CD4-positive, alpha-beta memory T cell (primary cell): ENCODE measurements around the gene PRKG1. TPM values are rescaled to one million over a fixed set of nuclear protein-coding genes. Genes with fewer than 3 reads are reported as not detected.

Experiments used
- CTCF ChIA-PET: fragments of 350-600 bp; sonication (Branson Sonifier 250); formaldehyde crosslinking; loops from one replicate; lab custom pipeline; 2021; ENCODE audit warnings: inconsistent platforms; ENCODE audit not compliant: partially characterized antibody; lab: Charles Lee
- POLR2A ChIA-PET: fragments of 350-600 bp; sonication (Branson Sonifier 250); formaldehyde crosslinking; loops from one replicate; lab custom pipeline; 2021; ENCODE audit not compliant: partially characterized antibody; lab: Charles Lee
- DNase-seq, 5 donors: peaks; one replicate each; pipeline versions ENCODE4 v3.0.0 to v3.0.0-alpha.2; 2020 to 2022; ENCODE audit warnings: mixed read lengths in 1 of 5
- H3K27ac ChIP-seq: one replicate; pipeline ENCODE4 v1.7.0; 2013; ENCODE audit warnings: low read depth, low read length
- H3K27me3 ChIP-seq: 2 replicates; pipeline ENCODE4 v1.7.0; 2013; ENCODE audit warnings: mild to moderate bottlenecking, low read length, moderate library complexity; ENCODE audit not compliant: insufficient read depth
- H3K36me3 ChIP-seq: 2 replicates; pipeline ENCODE4 v1.7.0; 2013; ENCODE audit warnings: mild to moderate bottlenecking, low read length, moderate library complexity; ENCODE audit not compliant: insufficient read depth
- H3K4me1 ChIP-seq: 2 replicates; pipeline ENCODE4 v1.7.0; 2013; ENCODE audit warnings: mild to moderate bottlenecking, low read length, moderate library complexity; ENCODE audit not compliant: insufficient read depth
- H3K4me3 ChIP-seq, 2 donors: one replicate each; pipeline ENCODE4 v1.7.0; 2013; ENCODE audit warnings: low read length in 2 of 2, mild to moderate bottlenecking in 1 of 2
- H3K9me3 ChIP-seq, 2 donors: one replicate each; pipeline ENCODE4 v1.7.0; 2013; ENCODE audit warnings: low read length in 2 of 2, control low read depth in 1 of 2; ENCODE audit not compliant: control insufficient read depth in 1 of 2
- H3K27ac Mint-ChIP-seq, 7 donors: one replicate each; pipeline ENCODE4 v1.8.0; 2020 to 2021; ENCODE audit warnings: mixed read lengths in 7 of 7, mild to moderate bottlenecking in 6 of 7, inconsistent platforms in 3 of 7, moderate library complexity in 3 of 7
- H3K27me3 Mint-ChIP-seq, 2 donors: one replicate each; pipeline ENCODE4 v1.8.0; 2020 to 2021; ENCODE audit warnings: mixed read lengths in 2 of 2
- H3K36me3 Mint-ChIP-seq, 2 donors: one replicate each; pipeline ENCODE4 v1.8.0; 2020 to 2021; ENCODE audit warnings: mixed read lengths in 2 of 2, inconsistent platforms in 1 of 2, mild to moderate bottlenecking in 1 of 2
- H3K4me1 Mint-ChIP-seq, 4 donors: one replicate each; pipeline ENCODE4 v1.8.0; 2020 to 2021; ENCODE audit warnings: mixed read lengths in 4 of 4, mild to moderate bottlenecking in 1 of 4
- H3K4me3 Mint-ChIP-seq, 8 donors: one replicate each; pipeline ENCODE4 v1.8.0; 2020 to 2021; ENCODE audit warnings: mixed read lengths in 8 of 8, mild to moderate bottlenecking in 7 of 8, moderate library complexity in 6 of 8, inconsistent platforms in 3 of 8
- H3K9me3 Mint-ChIP-seq, 8 donors: one replicate each; pipeline ENCODE4 v1.8.0; 2020 to 2021; ENCODE audit warnings: mixed read lengths in 8 of 8, mild to moderate bottlenecking in 5 of 8, inconsistent platforms in 3 of 8, moderate library complexity in 1 of 8
- intact Hi-C: fragments of 100-400 bp; cut with micrococcal nuclease; formaldehyde crosslinking; loops from one replicate; pipeline ENCODE4 v1.15.1; 2023
- polyA plus RNA-seq, 2 donors: library from polyadenylated mRNA; unstranded; fragments of 300-500 nt; fragmentation: Illumina TruSeq; gene quantifications; one replicate each; pipeline ENCODE4 v1.2.3, GENCODE V29; 2021
- total RNA-seq, 2 experiments: library from RNA; stranded (reverse); gene quantifications; one replicate each; pipeline ENCODE4 v1.2.3, GENCODE V29; 2021

PRKG1 gene
- total and polyA plus RNA-seq, 4 experiments from 2014 or later = 0.06 to 0.20 TPM; not detected in 2

DNA sequence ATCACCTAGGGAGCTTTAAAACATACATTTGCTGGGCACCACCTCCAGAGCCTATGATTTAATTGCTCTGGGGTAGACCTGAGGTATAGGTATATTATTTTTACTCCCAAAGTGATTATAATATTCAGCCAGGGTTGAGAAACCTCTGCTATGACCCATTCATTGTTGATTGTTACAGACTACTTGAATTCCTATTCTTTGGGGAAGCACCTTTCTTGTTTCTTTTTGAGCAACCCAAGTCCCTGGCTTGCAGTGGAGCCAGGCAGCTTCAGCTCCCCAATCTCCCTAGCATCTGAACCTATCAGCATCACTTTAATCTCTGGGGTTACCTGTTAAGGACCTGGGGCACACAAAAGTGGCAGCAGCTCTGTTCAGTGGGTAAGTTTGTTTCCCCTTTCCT is 8.6 kb downstream of the PRKG1 start:
- Histone ChIP-seq H3K36me3 (no peaks in the 10 kb centered on the region), H3K9me3 (no peaks in the 10 kb centered on the region), H3K4me3 (no peak overlapping the region), H3K4me1 (no peaks in the 10 kb centered on the region), H3K27ac (no peak overlapping the region), H3K27me3 (no peaks in the 10 kb centered on the region)
- intact Hi-C loops = no loop called here
- Mint-ChIP-seq H3K27ac (no peak overlapping the region), H3K4me3 (no peak overlapping the region), H3K9me3 (peaks cover 0 to 2% (median 0%) of the 10 kb centered on the region in 8 donors), H3K4me1 (no peaks in the 10 kb centered on the region), H3K27me3 (peaks cover 2 to 8% of the 10 kb centered on the region in 2 donors), H3K36me3 (no peaks in the 10 kb centered on the region)
- CTCF ChIA-PET = interaction anchor here (1.4 kb wide), 1 partner anchor 10 kb away, joined by 3 read pairs; no protein-coding TSS in a partner anchor
- no peak for DNase-seq
- POLR2A ChIA-PET = no interaction called here

DNA sequence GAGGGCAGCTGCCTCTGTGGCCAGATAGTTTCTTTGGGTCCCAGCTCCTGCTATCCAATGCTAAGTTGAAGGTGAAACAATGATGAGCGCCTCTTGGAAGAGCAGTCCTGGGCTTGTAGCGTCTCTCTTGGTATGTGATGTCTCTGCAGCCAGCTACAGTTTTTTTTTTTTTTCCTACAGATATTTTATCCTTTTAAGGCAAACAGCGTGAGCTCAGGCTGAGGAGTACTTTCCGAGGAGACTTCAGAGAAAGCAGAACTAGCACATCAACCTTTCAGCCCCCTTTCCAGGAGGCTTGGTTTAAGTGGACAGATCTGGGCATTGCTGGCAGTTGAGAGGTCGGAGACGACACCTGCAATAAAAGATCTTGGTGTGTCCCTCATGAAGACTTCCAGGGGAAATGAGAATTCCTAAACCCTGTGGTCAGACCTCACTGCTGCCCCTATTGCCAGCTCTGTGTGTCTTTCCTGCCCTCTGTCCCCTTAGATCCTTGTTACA is 9.1 kb downstream of the PRKG1 start:
- intact Hi-C loops = no loop called here
- H3K27ac Mint-ChIP-seq = no peak overlapping the region
- POLR2A ChIA-PET = no interaction called here
- Histone ChIP-seq H3K36me3 (no peaks in the 10 kb centered on the region), H3K9me3 (no peaks in the 10 kb centered on the region), H3K27me3 (no peaks in the 10 kb centered on the region), H3K4me3 (no peak overlapping the region), H3K27ac (no peak overlapping the region), H3K4me1 (no peaks in the 10 kb centered on the region)
- H3K27me3 Mint-ChIP-seq = peaks cover 2 to 8% of the 10 kb centered on the region in 2 donors
- no peaks in the 10 kb centered on the region for H3K4me1 Mint-ChIP-seq
- no peak overlapping the region for H3K4me3 Mint-ChIP-seq
- no peak for DNase-seq
- H3K36me3 Mint-ChIP-seq = no peaks in the 10 kb centered on the region
- CTCF ChIA-PET = interaction anchor here (1.4 kb wide), 1 partner anchor 11 kb away, joined by 3 read pairs; no protein-coding TSS in a partner anchor
- H3K9me3 Mint-ChIP-seq = peaks cover 0 to 2% (median 0%) of the 10 kb centered on the region in 8 donors

- no peaks in the 10 kb centered on the region for H3K27me3 ChIP-seq
- H3K27ac ChIP-seq = no peak overlapping the region
- H3K9me3 ChIP-seq = no peaks in the 10 kb centered on the region
- CTCF ChIA-PET = no interaction called here
- H3K4me3 ChIP-seq = no peak overlapping the region
- no peaks in the 10 kb centered on the region for H3K36me3 ChIP-seq
- POLR2A ChIA-PET = no interaction called here
- peaks cover 2 to 3% of the 10 kb centered on the region in 2 donors for H3K27me3 Mint-ChIP-seq
- intact Hi-C loops = no loop called here
- H3K4me1 ChIP-seq = no peaks in the 10 kb centered on the region
- DNase-seq = no peak
- H3K4me3 Mint-ChIP-seq = no peak overlapping the region
- H3K27ac Mint-ChIP-seq = no peak overlapping the region
- peaks cover 0 to 3% (median 0%) of the 10 kb centered on the region in 8 donors for H3K9me3 Mint-ChIP-seq
- H3K36me3 Mint-ChIP-seq = no peaks in the 10 kb centered on the region
- H3K4me1 Mint-ChIP-seq = no peaks in the 10 kb centered on the region
Observed at GRCh38 chr10:51085204-51085603, 10.9 kb downstream of the PRKG1 start.

- H3K27me3 Mint-ChIP-seq = no peaks in the 10 kb centered on the region
- H3K36me3 ChIP-seq = no peaks in the 10 kb centered on the region
- no peaks in the 10 kb centered on the region for H3K4me1 ChIP-seq
- peaks cover 0 to 3% (median 0%) of the 10 kb centered on the region in 8 donors for H3K9me3 Mint-ChIP-seq
- no peak overlapping the region for H3K4me3 ChIP-seq
- POLR2A ChIA-PET = no interaction called here
- no peaks in the 10 kb centered on the region for H3K27me3 ChIP-seq
- no peaks in the 10 kb centered on the region for H3K4me1 Mint-ChIP-seq
- no peak overlapping the region for H3K27ac ChIP-seq
- H3K9me3 ChIP-seq = no peaks in the 10 kb centered on the region
- intact Hi-C loops = no loop called here
- CTCF ChIA-PET = no interaction called here
- H3K36me3 Mint-ChIP-seq = no peaks in the 10 kb centered on the region
- H3K4me3 Mint-ChIP-seq = no peak overlapping the region
- DNase-seq = no peak
- H3K27ac Mint-ChIP-seq = no peak overlapping the region
Observed at GRCh38 chr10:51086710-51087109, 12.4 kb downstream of the PRKG1 start.

- H3K27ac Mint-ChIP-seq = no peak overlapping the region
- intact Hi-C loops = no loop called here
- Histone ChIP-seq H3K27ac (no peak overlapping the region), H3K36me3 (no peaks in the 10 kb centered on the region), H3K4me3 (no peak overlapping the region), H3K4me1 (no peaks in the 10 kb centered on the region), H3K27me3 (no peaks in the 10 kb centered on the region), H3K9me3 (no peaks in the 10 kb centered on the region)
- no peaks in the 10 kb centered on the region for H3K4me1 Mint-ChIP-seq
- DNase-seq = no peak
- no peak overlapping the region for H3K4me3 Mint-ChIP-seq
- CTCF ChIA-PET = no interaction called here
- H3K36me3 Mint-ChIP-seq = no peaks in the 10 kb centered on the region
- no peaks in the 10 kb centered on the region for H3K27me3 Mint-ChIP-seq
- POLR2A ChIA-PET = no interaction called here
- H3K9me3 Mint-ChIP-seq = peaks cover 0 to 3% (median 0%) of the 10 kb centered on the region in 8 donors
Observed at GRCh38 chr10:51087114-51087513, 12.8 kb downstream of the PRKG1 start.

DNA sequence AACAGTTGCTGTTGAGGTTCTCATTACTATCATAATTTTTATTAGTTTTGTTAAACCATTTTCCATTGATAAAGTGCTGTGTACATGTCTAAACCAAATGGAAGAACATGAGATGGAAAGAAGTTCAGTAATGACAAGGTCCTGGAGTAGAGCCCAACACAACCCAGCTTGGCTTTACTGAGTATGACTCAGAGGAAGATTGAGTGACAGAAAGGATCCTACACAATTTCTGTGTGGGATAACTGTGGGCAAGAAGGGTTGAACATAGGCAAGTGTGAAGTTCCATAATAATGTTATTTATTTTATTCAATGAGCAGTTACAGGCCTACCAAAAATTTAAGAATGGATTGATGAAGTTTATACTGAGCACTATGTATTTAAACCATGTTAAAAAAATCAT is 15.9 kb downstream of the PRKG1 start:
- Mint-ChIP-seq H3K9me3 (peaks cover 0 to 3% (median 0%) of the 10 kb centered on the region in 8 donors), H3K36me3 (no peaks in the 10 kb centered on the region), H3K27me3 (peaks cover 0 to 2% of the 10 kb centered on the region in 2 donors), H3K4me1 (no peaks in the 10 kb centered on the region), H3K27ac (peak overlapping the region in 1 of 7 donors; percentile 22), H3K4me3 (no peak overlapping the region)
- DNase-seq = no peak
- Histone ChIP-seq H3K36me3 (no peaks in the 10 kb centered on the region), H3K4me1 (no peaks in the 10 kb centered on the region), H3K9me3 (no peaks in the 10 kb centered on the region), H3K27me3 (no peaks in the 10 kb centered on the region), H3K4me3 (no peak overlapping the region), H3K27ac (no peak overlapping the region)
- intact Hi-C loops = no loop called here
- ChIA-PET CTCF (no interaction called here), POLR2A (no interaction called here)

GRCh38 chr10:51092402-51092801 is 18.1 kb downstream of the PRKG1 start:
- DNase-seq = no peak
- CTCF ChIA-PET = no interaction called here

More at GRCh38 chr10:51092402-51092801, 18.1 kb downstream of the PRKG1 start:
- POLR2A ChIA-PET = no interaction called here
- Mint-ChIP-seq H3K4me1 (no peaks in the 10 kb centered on the region), H3K9me3 (peaks cover 0 to 3% (median 0%) of the 10 kb centered on the region in 8 donors), H3K36me3 (no peaks in the 10 kb centered on the region), H3K27me3 (peaks cover 0 to 2% of the 10 kb centered on the region in 2 donors), H3K4me3 (no peak overlapping the region), H3K27ac (no peak overlapping the region)
- no peaks in the 10 kb centered on the region for H3K27me3 ChIP-seq
- no peaks in the 10 kb centered on the region for H3K9me3 ChIP-seq
- no peak overlapping the region for H3K27ac ChIP-seq
- intact Hi-C loops = no loop called here
- no peaks in the 10 kb centered on the region for H3K4me1 ChIP-seq
- H3K4me3 ChIP-seq = no peak overlapping the region
- no peaks in the 10 kb centered on the region for H3K36me3 ChIP-seq
